T-helper 17 cell (primary cell): ENCODE measurements around the gene PPP2R5D. TPM values are rescaled to one million over a fixed set of nuclear protein-coding genes. Genes with fewer than 3 reads are reported as not detected.
"Not testable (repeated sequence)": the region's sequence is repeated elsewhere in the genome, so short reads cannot be mapped to it uniquely, and the experiment has no call there.

Experiments used
- ATAC-seq: fragments of 150-1000 bp; cut with Tn5 transposase; 2 replicates; pipeline ENCODE4 v1.10.0; 2021; ENCODE audit warnings: mild to moderate bottlenecking, moderate library complexity
- DNase-seq, 3 donors: peaks; one replicate each; pipeline versions ENCODE4 v3.0.0 to v3.0.0-alpha.2; 2020 to 2021
- H3K9me3 ChIP-seq: one replicate; pipeline ENCODE4 v1.7.0; 2013; ENCODE audit warnings: low read length, mild to moderate bottlenecking; ENCODE audit not compliant: control insufficient read depth, poor library complexity, severe bottlenecking
- H3K27ac Mint-ChIP-seq: one replicate; pipeline ENCODE4 v1.8.0; 2022; ENCODE audit warnings: mild to moderate bottlenecking, moderate library complexity, mixed read lengths
- H3K27me3 Mint-ChIP-seq: one replicate; pipeline ENCODE4 v1.8.0; 2022; ENCODE audit warnings: mixed read lengths
- H3K36me3 Mint-ChIP-seq: one replicate; pipeline ENCODE4 v1.8.0; 2022; ENCODE audit warnings: low read depth, mixed read lengths
- H3K4me1 Mint-ChIP-seq: one replicate; pipeline ENCODE4 v1.8.0; 2022; ENCODE audit warnings: mild to moderate bottlenecking, mixed read lengths
- H3K4me3 Mint-ChIP-seq: one replicate; pipeline ENCODE4 v1.8.0; 2022; ENCODE audit warnings: mild to moderate bottlenecking, moderate library complexity, mixed read lengths
- total RNA-seq, 4 donors: library from RNA in 2 of 4; stranded (reverse) in 2 of 4; gene quantifications; one replicate each; pipeline ENCODE4 v1.2.3 and lab custom pipeline; 2022 to 2026

The PPP2R5D gene
- total RNA-seq (10 to 100 TPM; 27.5 to 28.4 TPM), total RNA-seq (lab: John Stamatoyannopoulos, UW) (46.1 to 76.5 reads per million in 2 donors)

DNA sequence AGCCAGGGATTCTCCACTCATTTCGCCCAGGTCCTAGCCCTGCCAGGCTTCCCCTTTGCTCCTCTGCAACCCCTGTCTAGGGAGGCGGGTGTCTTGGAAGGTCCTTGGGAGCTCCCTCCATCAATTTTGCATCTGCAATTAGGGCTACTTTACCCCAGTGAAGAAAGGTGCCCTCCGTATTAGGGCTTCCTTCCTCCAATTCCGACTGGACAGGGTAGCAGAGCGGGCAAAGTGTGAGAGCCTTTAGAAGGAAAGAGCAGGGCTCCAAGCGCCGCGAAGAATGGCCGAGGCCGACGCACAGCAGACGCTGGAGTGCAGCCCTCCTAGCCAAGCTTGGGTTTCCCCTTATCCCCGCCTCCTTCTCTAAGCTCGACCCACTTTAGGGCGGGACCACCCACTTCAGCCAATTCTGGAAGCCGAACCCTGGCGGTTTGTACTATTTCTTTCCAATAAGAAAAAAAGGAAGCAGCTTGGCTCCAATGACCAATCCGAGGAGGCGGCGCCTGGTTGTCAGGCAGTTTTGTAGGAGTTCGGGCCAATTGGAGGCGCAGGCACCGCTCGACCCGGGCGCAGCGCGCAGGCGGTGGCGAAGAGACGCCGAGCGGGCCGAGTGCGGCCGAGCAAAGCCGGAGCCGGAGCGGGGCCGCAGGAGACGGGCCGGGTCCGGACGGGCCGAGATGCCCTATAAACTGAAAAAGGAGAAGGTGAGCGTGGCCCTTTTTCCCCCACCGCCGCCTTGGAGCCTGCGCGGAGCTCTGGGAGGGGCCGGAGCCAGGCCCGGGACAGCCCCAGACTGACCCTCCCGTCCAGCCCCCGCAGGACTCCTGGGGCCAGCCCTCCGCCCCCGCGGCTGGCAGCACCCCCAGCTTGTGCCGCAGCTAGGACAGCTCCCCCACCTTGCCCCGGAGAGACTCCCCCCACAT is at the start of gene PPP2R5D:
PPP2R5D (plus strand) TSS at position 570 of the 923 bp plus-strand sequence; CDS start at position 678, 108 bp downstream.
- no peaks in the 10 kb centered on the region for H3K9me3 ChIP-seq
- peak within 1 kb of the TSS; percentile 97 for H3K27ac Mint-ChIP-seq
- DNase-seq (peak; percentile 88 to 95 (median 89)), ATAC-seq (peak; percentile 96)
- no peaks in the 10 kb centered on the region for H3K36me3 Mint-ChIP-seq
- H3K4me1 Mint-ChIP-seq, result peaks cover 52% of the 10 kb centered on the region
- no peaks in the 10 kb centered on the region for H3K27me3 Mint-ChIP-seq
- peak within 1 kb of the TSS; percentile 98 for H3K4me3 Mint-ChIP-seq

DNA sequence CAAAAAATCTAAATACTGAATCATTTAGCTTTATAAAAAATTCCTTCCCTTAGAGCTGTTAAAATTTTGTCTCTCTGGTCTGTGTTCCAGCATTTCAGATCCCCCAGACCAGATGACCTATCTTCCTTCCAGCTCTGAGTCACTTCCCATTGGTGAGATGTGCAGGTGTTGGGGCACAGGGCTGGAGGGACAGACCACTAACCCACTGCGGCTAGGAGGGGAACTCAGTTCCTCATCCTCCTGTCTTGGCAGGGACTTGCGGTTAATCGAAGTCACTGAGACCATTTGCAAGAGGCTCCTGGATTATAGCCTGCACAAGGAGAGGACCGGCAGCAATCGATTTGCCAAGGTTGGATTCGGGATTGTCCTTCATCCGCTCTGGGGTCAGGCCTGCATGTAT is 49.0 kb upstream of the PPP2R5D start:
- no peaks in the 10 kb centered on the region for H3K9me3 ChIP-seq
- Mint-ChIP-seq H3K4me3 (no peak overlapping the region), H3K27ac (no peak overlapping the region), H3K27me3 (no peaks in the 10 kb centered on the region), H3K36me3 (peaks cover 4% of the 10 kb centered on the region), H3K4me1 (peaks cover 40% of the 10 kb centered on the region)
- DNase-seq (no peak), ATAC-seq (no peak)

GRCh38 chr6:42936398-42936797 is 48.0 kb upstream of the PPP2R5D start:
- no peaks in the 10 kb centered on the region for H3K9me3 ChIP-seq
- DNase-seq (no peak), ATAC-seq (no peak)
- Mint-ChIP-seq H3K4me3 (no peak overlapping the region), H3K36me3 (peaks cover 4% of the 10 kb centered on the region), H3K4me1 (peaks cover 31% of the 10 kb centered on the region), H3K27me3 (no peaks in the 10 kb centered on the region), H3K27ac (no peak overlapping the region)

DNA sequence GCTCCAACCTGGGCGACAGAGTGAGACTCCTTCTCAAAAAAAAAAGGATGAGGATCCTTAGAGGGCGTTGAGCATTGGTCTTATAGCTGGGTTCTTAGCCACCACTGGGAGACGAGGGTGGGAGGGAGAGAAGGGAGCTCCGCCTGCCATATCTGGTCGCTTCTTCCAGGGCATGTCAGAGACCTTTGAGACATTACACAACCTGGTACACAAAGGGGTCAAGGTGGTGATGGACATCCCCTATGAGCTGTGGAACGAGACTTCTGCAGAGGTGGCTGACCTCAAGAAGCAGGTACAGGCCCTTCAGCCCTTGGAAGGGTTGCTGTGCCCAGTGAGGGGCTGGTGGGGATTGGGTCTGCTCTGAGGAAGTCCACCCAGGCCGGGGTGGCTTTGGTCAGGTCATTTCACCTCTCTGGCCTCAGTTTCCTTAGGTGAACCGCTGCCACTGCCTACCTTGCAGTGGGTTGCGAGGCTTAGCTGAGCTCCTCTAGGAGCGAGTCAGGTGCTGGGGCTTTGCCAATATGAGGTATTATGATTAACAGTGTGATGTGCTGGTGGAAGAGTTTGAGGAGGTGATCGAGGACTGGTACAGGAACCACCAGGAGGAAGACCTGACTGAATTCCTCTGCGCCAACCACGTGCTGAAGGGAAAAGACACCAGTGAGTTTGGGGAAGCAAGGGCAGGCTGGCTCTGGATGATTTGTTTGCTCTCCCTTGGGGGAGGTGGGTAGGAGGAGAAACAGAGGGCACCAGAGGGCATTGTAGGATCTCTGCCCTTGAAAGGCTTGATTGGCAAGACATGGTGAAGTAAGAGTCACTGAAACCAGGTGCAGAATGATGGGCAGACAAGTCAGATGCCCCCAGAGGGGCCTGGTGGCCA is 46.6 kb upstream of the PPP2R5D start:
- no peaks in the 10 kb centered on the region for H3K9me3 ChIP-seq
- DNase-seq (no peak), ATAC-seq (no peak)
- Mint-ChIP-seq H3K4me1 (peaks cover 20% of the 10 kb centered on the region), H3K4me3 (peak overlapping the region; percentile 60), H3K27ac (peak overlapping the region; percentile 92), H3K27me3 (no peaks in the 10 kb centered on the region), H3K36me3 (peaks cover 4% of the 10 kb centered on the region)

- peaks cover 14% of the 10 kb centered on the region for H3K4me1 Mint-ChIP-seq
- ATAC-seq (no peak), DNase-seq (no peak)
- no peak overlapping the region for H3K4me3 Mint-ChIP-seq
- H3K9me3 ChIP-seq, result no peaks in the 10 kb centered on the region
- peaks cover 4% of the 10 kb centered on the region for H3K36me3 Mint-ChIP-seq
- H3K27me3 Mint-ChIP-seq, result no peaks in the 10 kb centered on the region
- H3K27ac Mint-ChIP-seq, result peak overlapping the region; percentile 92
Measured at GRCh38 chr6:42938428-42938796, 46.0 kb upstream of the PPP2R5D start.

DNA sequence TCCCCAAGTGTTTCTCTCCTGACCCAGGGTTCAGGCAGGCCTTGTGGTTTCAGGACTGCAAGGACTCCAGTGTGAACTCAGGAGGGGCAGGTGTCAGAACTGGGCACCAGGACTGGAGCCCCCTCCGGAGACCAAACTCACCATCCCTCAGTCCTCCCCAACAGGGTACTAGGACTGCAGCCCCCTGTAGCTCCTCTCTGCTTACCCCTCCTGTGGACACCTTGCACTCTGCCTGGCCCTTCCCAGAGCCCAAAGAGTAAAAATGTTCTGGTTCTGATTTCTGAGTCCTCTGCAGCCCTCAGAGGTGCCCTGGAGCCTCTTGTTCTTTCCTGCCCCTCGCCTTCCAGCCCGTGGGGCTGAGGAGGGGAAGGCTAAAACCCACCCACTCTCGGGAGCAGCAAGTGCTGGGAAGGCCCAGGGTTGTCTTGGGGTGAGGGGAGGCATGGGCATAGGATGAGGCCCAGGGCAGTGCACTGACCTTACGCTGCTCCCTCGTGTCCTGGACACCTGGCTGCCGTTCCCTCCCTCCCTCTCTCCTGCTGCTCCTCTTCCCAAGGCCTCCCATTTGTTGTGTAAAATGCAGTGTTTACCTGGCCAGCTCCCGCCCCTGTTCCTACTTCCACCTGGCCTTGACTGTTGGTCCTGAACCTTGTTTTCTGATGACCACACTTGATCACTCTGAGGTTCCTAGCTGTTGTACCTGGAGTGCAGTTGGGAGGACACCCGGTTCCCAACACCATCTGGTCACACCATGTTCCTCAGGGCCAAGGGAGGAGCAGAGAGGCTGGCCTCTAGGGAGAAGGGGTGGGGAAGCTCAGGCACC is 45.2 kb upstream of the PPP2R5D start:
- Mint-ChIP-seq H3K4me1 (peaks cover 9% of the 10 kb centered on the region), H3K27ac (no peak overlapping the region), H3K36me3 (peaks cover 4% of the 10 kb centered on the region), H3K27me3 (no peaks in the 10 kb centered on the region), H3K4me3 (no peak overlapping the region)
- ATAC-seq (no peak), DNase-seq (no peak)
- H3K9me3 ChIP-seq, result no peaks in the 10 kb centered on the region

DNA sequence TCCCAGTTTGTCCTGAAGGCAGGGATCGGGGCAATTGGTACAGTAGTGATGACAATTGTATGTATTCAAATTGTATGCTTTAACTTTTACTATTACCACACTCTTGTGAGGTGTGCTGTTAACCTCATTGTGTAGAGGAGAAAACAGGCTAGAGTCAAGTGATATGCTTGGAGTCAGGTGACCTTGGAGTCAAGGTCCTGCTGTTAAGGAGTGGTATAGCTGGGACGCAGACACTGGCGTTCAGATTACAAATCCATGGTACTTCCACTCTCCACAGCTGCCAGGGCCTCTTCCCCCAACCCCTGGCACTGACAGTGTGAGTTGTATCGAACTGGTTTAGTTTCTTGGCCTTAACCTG is 44.6 kb upstream of the PPP2R5D start:
- H3K4me3 Mint-ChIP-seq, result no peak overlapping the region
- H3K9me3 ChIP-seq, result no peaks in the 10 kb centered on the region
- H3K4me1 Mint-ChIP-seq, result peaks cover 7% of the 10 kb centered on the region
- peak overlapping the region; percentile 34 for H3K27ac Mint-ChIP-seq
- no peaks in the 10 kb centered on the region for H3K27me3 Mint-ChIP-seq
- ATAC-seq, result no peak
- peaks cover 4% of the 10 kb centered on the region for H3K36me3 Mint-ChIP-seq
- DNase-seq, result no peak

DNA sequence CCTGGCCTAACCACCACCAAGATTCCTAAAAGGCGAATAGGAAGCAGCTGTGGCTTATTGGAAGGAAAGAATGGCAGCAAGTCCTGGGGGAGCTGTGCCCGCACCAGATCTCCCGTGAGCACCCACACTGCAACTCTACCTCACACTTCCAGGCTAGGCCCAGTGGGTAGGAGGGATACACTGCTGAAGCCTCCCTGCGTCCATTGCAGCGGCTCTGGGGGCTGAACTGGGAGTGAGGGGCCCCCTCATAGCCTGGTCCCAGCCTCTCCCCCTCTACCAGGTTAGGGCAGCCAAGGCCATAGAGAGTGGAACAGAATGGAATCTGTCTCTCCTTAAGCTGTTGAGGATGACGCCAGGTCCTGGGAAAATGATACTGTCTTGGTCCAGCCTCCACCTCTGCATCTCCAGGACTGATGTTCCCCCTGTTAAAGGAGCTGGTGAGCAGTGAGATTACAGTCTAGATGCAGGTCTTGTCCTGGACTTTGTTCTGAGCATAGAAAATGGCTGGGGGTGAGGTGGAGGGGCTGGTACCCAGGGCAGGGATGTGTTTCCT is 43.8 kb upstream of the PPP2R5D start:
- H3K9me3 ChIP-seq, result no peaks in the 10 kb centered on the region
- Mint-ChIP-seq H3K36me3 (peaks cover 4% of the 10 kb centered on the region), H3K4me1 (peaks cover 7% of the 10 kb centered on the region), H3K27ac (peak overlapping the region; percentile 34), H3K27me3 (no peaks in the 10 kb centered on the region), H3K4me3 (no peak overlapping the region)
- ATAC-seq (no peak), DNase-seq (no peak)

DNA sequence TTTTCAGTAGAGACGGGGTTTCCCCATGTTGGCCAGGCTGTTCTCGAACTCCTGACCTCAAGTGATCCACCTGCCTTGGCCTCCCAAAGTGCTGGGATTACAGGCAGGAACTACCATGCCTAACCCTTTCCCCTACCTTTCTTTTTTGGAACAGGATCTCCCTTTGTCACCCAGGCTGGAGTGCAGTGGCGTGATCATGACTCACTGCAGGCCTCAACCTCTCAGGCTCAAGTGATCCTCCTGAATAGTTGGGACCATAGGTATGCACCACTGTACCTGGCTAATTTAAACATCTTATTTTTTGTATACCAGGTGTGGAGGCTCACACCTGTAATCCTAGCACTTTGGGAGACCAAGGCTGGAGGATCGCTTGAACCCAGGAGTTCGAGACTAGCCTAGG is 43.0 kb upstream of the PPP2R5D start:
- ATAC-seq, H3K27ac Mint-ChIP-seq, H3K9me3 ChIP-seq, H3K4me3 Mint-ChIP-seq, H3K36me3 Mint-ChIP-seq, H3K4me1 Mint-ChIP-seq, DNase-seq, H3K27me3 Mint-ChIP-seq: not testable (repeated sequence)

DNA sequence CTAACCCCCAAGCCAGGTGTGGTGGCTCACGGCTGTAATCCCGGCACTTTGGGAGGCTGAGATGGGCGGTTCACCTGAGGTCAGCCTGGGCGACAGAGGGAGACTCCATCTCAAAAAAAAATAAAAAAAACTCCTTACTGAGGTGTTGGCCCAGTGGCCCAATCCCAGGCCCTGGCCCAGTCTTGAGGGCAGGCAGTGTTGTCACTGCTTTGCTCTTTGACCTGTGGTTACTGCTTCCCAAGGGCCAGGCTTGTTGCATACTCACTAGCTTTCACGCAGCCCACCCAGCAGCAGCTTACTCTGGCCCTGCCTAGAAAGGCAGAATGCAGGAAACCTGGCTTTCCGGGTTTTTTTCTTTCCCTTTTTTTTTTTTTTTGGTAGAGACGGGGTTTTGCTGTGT is 41.9 kb upstream of the PPP2R5D start:
- no peak for ATAC-seq
- Mint-ChIP-seq H3K27me3 (no peaks in the 10 kb centered on the region), H3K27ac (no peak overlapping the region), H3K4me1 (peaks cover 3% of the 10 kb centered on the region), H3K36me3 (peaks cover 4% of the 10 kb centered on the region), H3K4me3 (no peak overlapping the region)
- no peak for DNase-seq
- no peaks in the 10 kb centered on the region for H3K9me3 ChIP-seq

DNA sequence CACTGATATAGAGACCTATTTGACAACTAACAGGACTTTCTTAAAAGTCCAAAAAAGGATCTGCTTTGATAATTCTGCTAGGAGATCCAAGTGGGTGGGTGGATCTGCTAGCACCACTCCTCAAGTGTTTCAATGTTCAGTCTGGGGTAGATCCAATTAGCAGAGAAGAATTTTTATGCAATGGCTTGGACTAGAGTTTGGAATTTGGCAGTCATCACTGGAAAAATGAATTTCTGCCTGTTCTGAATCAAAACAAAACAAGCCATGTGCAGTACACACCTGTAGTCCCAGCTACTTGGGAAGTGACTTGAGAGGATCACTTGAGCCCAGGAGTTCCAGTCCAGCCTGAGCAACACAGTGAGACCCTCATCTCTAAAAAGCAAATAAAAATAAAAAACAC is 36.4 kb upstream of the PPP2R5D start:
- Mint-ChIP-seq H3K4me3 (no peak overlapping the region), H3K4me1 (no peaks in the 10 kb centered on the region), H3K27ac (no peak overlapping the region), H3K36me3 (no peaks in the 10 kb centered on the region), H3K27me3 (no peaks in the 10 kb centered on the region)
- no peak for ATAC-seq
- DNase-seq, result no peak
- no peaks in the 10 kb centered on the region for H3K9me3 ChIP-seq

- H3K27me3 Mint-ChIP-seq, result no peaks in the 10 kb centered on the region
- H3K9me3 ChIP-seq, result no peaks in the 10 kb centered on the region
- DNase-seq, result no peak
- H3K4me3 Mint-ChIP-seq, result no peak overlapping the region
- no peaks in the 10 kb centered on the region for H3K36me3 Mint-ChIP-seq
- ATAC-seq, result no peak
- no peaks in the 10 kb centered on the region for H3K4me1 Mint-ChIP-seq
- H3K27ac Mint-ChIP-seq, result no peak overlapping the region
Measured at GRCh38 chr6:42952389-42952788, 32.0 kb upstream of the PPP2R5D start.
